K562 (cell line): ENCODE measurements around the gene ZC3H13. TPM values are rescaled to one million over a fixed set of nuclear protein-coding genes. Genes with fewer than 3 reads are reported as not detected.

Experiments
- AFF1 ChIP-seq, 2 experiments: fragments of 450-650 bp; IDR thresholded peaks; 2 replicates each; pipeline ENCODE4 v1.6.1; 2018; ENCODE audit warnings: mild to moderate bottlenecking in 2 of 2, low read depth in 1 of 2; ENCODE audit not compliant: partially characterized antibody in 2 of 2
- CBFA2T2 ChIP-seq: fragments of 450-650 bp; conservative IDR thresholded peaks from 2 replicates; pipeline ENCODE4 v1.6.1; 2017; ENCODE audit warnings: mild to moderate bottlenecking
- FUS ChIP-seq: fragments of 200-400 bp; formaldehyde crosslinking; optimal IDR thresholded peaks from 2 replicates; pipeline ENCODE3; 2017; ENCODE audit warnings: low read depth, low read length
- JUN ChIP-seq, 2 experiments: sonication (generic) in 1 of 2; formaldehyde crosslinking in 1 of 2; IDR thresholded peaks; 2 replicates each; pipeline versions ENCODE4 v1.6.1 to v1.8.0; 2012 to 2022; ENCODE audit warnings: borderline replicate concordance in 2 of 2, mild to moderate bottlenecking in 2 of 2, improper control_type of control experiment in 1 of 2, low read depth in 1 of 2, low read length in 1 of 2, missing genetic modification reagents in 1 of 2
- LCOR ChIP-seq: sonication (generic); formaldehyde crosslinking; IDR thresholded peaks from 2 replicates; pipeline ENCODE4 v1.8.0; 2022; ENCODE audit warnings: mild to moderate bottlenecking, missing genetic modification reagents
- MBD2 ChIP-seq: sonication (generic); IDR thresholded peaks from 2 replicates; pipeline ENCODE4 v1.6.1; 2016; ENCODE audit warnings: low read depth, borderline replicate concordance
- MGA ChIP-seq: fragments of 450-650 bp; IDR thresholded peaks from 2 replicates; pipeline ENCODE4 v1.6.1; 2016; ENCODE audit warnings: mild to moderate bottlenecking, moderate library complexity
- NCOA1 ChIP-seq: fragments of 450-650 bp; IDR thresholded peaks from 2 replicates; pipeline ENCODE4 v1.6.1; 2016; ENCODE audit warnings: low read depth
- PRMT5 ChIP-seq: sonication (generic); formaldehyde crosslinking; IDR thresholded peaks from 2 replicates; pipeline ENCODE4 v1.5.0; 2020; ENCODE audit warnings: missing genetic modification reagents
- ZNF764 ChIP-seq: fragments of 250-450 bp; sonication (Bioruptor Pico); IDR thresholded peaks from 2 replicates; pipeline ENCODE4 v1.4.0; 2020; ENCODE audit warnings: low read depth, mild to moderate bottlenecking, moderate library complexity
- polyA plus RNA-seq, 8 experiments: library from polyadenylated mRNA; depleted of rRNA in 4 of 8; stranded (reverse) in 5 of 8; unstranded in 3 of 8; fragments of >200 nt; fragmentation: Nextera tagmentation in 2 of 8; fragmentation: Illumina TruSeq in 1 of 8; extraction: Ambion mirVana in 2 of 8; extraction: Trizol in 1 of 8; gene quantifications; 2 replicates each; pipeline versions ENCODE4 v1.2.1 to v1.2.3, GENCODE V29; 2011 to 2014; ENCODE audit warnings: inconsistent platforms in 1 of 8, missing spikeins in 1 of 8
- total RNA-seq, 7 experiments: library from RNA; depleted of rRNA in 6 of 7; stranded (reverse); fragments of >200 nt in 6 of 7; fragmentation: Illumina TruSeq in 2 of 7; extraction: Trizol in 2 of 7; gene quantifications; 2 replicates each; pipeline versions ENCODE4 v1.2.1 to v1.2.3, GENCODE V29; 2011 to 2021; ENCODE audit warnings: low replicate concordance in 1 of 7

Gene ZC3H13
- total and polyA plus RNA-seq, 9 of the 15 experiments (the other 6 are each of a cell fraction or from before 2014, with no cell fraction given) = 4.9 to 27.6 (median 12.1) TPM

- peak; percentile 26; the same call in 1 of the 2 replicates for TF ChIP-seq MGA
- TF ChIP-seq CBFA2T2 = no peak
- TF ChIP-seq LCOR (CRISPR knock-in tag) = no peak
- TF ChIP-seq NCOA1 = 0 out of 2 replicates have a peak, but pooled peaks have one; percentile 41
- no peak for TF ChIP-seq ZNF764
- TF ChIP-seq JUN (IDR thresholded peaks at IDR 0.05; ENCODE audit: borderline replicate concordance, low read depth, low read length) = no peak
- TF ChIP-seq JUN (CRISPR knock-in tag; IDR thresholded peaks at IDR 0.05; ENCODE audit: borderline replicate concordance) = no peak
- TF ChIP-seq PRMT5 (CRISPR knock-in tag) = no peak
- TF ChIP-seq FUS = no peak
- no peak for TF ChIP-seq MBD2
- no peak for TF ChIP-seq AFF1 (IDR thresholded peaks at IDR 0.05; ENCODE audit: low read depth in 1 of 2, partially characterized antibody in 2 of 2)
Observed at GRCh38 chr13:46052319-46053161, at the start of gene ZC3H13 (continued).
